Esophagus (tissue), 2 donors: ENCODE data around the gene SLC5A10. TPM values are rescaled to one million over a fixed set of nuclear protein-coding genes. Genes with fewer than 3 reads are reported as not detected.
"Not testable (repeated sequence)": the region's sequence is repeated elsewhere in the genome, so short reads cannot be mapped to it uniquely, and the experiment has no call there.

Experiments
- H3K27ac ChIP-seq, 2 donors: one replicate each; pipeline ENCODE4 v1.5.1; 2013; ENCODE audit warnings: low read depth in 2 of 2, mild to moderate bottlenecking in 2 of 2, inconsistent platforms in 1 of 2, low read length in 1 of 2, moderate library complexity in 1 of 2
- H3K27me3 ChIP-seq, 2 donors: one replicate each; pipeline ENCODE4 v1.6.1; 2013; ENCODE audit warnings: low read length in 2 of 2, control low read depth in 1 of 2, mild to moderate bottlenecking in 1 of 2; ENCODE audit not compliant: insufficient read depth in 2 of 2, control insufficient read depth in 1 of 2
- H3K36me3 ChIP-seq, 2 donors: one replicate each; pipeline ENCODE4 v1.6.1; 2013; ENCODE audit warnings: low read length in 1 of 2; ENCODE audit not compliant: control insufficient read depth in 2 of 2, insufficient read depth in 2 of 2
- H3K4me1 ChIP-seq, 2 donors: one replicate each; pipeline ENCODE4 v1.6.1; 2013; ENCODE audit warnings: low read length in 1 of 2; ENCODE audit not compliant: control insufficient read depth in 2 of 2, insufficient read depth in 2 of 2
- H3K4me3 ChIP-seq, 2 donors: one replicate each; pipeline ENCODE4 v1.5.1; 2013; ENCODE audit warnings: low read length in 2 of 2, mild to moderate bottlenecking in 2 of 2, low read depth in 1 of 2, moderate library complexity in 1 of 2
- H3K9me3 ChIP-seq, 2 donors: one replicate each; pipeline ENCODE4 v1.6.1; 2013; ENCODE audit warnings: mild to moderate bottlenecking in 2 of 2, low read depth in 1 of 2, low read length in 1 of 2, moderate library complexity in 1 of 2; ENCODE audit not compliant: control insufficient read depth in 2 of 2, insufficient read depth in 1 of 2
- WGBS, 2 donors: extraction: QIAGEN DNeasy Blood & Tissue Kit; methylation state at CpG; one replicate each; pipeline ENCODE4 v1.1.7; 2013; 5-methylcytosine and 5-hydroxymethylcytosine counted together
- polyA plus RNA-seq, 2 donors: library from polyadenylated mRNA; stranded (reverse); fragments of 200-250 nt; gene quantifications; one replicate each; pipeline ENCODE4 v1.2.3, GENCODE V29; 2013
- donor health status: healthy with polysubstance abuse.
- donor health status: Bipolar disorder and iron deficiency.

SLC5A10 gene
- polyA plus RNA-seq, 2 donors: 0.36 to 0.49 TPM

DNA sequence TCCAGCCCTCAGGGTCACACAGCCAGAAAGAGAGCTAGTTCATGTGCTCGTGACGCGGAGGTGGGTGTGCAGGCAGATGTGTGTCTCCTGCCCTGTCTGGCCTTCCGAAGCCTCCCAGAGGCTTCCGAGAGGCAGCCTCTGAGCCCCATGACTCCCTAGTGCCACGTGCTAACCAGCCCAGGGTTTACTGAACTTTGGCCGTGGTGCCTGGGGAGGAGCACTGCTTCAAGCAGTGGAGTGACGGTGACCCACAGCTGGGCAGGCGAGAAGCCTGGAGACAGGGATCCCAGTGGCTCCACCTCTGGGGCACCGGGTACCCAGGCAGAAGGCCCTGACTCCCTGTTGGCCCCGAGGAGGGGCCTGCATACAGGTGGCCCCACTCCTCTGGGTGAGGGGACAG is 76.7 kb downstream of the SLC5A10 start:
- H3K9me3 ChIP-seq, H3K27ac ChIP-seq, H3K36me3 ChIP-seq, H3K27me3 ChIP-seq, H3K4me1 ChIP-seq, H3K4me3 ChIP-seq: not testable (repeated sequence)
- WGBS, 2 donors: no CpG with 5 or more reads among the region's 11 CpGs

DNA sequence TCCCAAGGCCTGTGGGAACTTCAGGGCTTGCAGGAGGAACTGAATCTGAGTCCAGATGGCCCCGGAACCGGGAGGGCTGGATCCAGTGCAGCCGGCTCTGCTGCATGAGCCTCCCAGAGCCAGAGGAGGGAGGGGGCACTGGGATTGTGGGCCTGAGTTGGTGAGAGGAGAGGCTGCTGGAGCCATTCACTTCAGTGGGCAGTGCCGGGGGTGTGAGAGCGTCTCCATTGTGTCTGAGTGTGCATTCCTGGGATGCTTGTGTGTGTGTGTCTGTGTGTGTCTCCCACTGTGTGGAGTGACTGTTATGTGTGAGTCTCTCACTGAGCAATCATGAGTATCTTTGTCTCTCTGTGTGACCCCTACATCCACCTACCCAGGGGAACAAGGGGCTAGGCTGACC is 77.8 kb downstream of the SLC5A10 start:
- not testable (repeated sequence) for H3K4me3 ChIP-seq, H3K9me3 ChIP-seq, H3K27me3 ChIP-seq, H3K36me3 ChIP-seq, H3K4me1 ChIP-seq, H3K27ac ChIP-seq
- WGBS, 2 donors: 39% methylated on average over 2 of the region's 5 CpGs; no CpG with 5 or more reads in 1 of the 2 donors

- not testable (repeated sequence) for H3K4me3 ChIP-seq, H3K36me3 ChIP-seq, H3K4me1 ChIP-seq, H3K27ac ChIP-seq, H3K27me3 ChIP-seq, H3K9me3 ChIP-seq
- 90% methylated on average over 2 of the region's 5 CpGs; no CpG with 5 or more reads in 1 of the 2 donors for WGBS, 2 donors
Measured at GRCh38 chr17:19030771-19031449, 78.9 kb downstream of the SLC5A10 start.

- H3K27me3 ChIP-seq, H3K4me3 ChIP-seq, H3K4me1 ChIP-seq, H3K36me3 ChIP-seq, H3K9me3 ChIP-seq, H3K27ac ChIP-seq: not testable (repeated sequence)
- WGBS, 2 donors: no CpG with 5 or more reads among the region's 4 CpGs
Measured at GRCh38 chr17:19031729-19032128, 79.8 kb downstream of the SLC5A10 start.

DNA sequence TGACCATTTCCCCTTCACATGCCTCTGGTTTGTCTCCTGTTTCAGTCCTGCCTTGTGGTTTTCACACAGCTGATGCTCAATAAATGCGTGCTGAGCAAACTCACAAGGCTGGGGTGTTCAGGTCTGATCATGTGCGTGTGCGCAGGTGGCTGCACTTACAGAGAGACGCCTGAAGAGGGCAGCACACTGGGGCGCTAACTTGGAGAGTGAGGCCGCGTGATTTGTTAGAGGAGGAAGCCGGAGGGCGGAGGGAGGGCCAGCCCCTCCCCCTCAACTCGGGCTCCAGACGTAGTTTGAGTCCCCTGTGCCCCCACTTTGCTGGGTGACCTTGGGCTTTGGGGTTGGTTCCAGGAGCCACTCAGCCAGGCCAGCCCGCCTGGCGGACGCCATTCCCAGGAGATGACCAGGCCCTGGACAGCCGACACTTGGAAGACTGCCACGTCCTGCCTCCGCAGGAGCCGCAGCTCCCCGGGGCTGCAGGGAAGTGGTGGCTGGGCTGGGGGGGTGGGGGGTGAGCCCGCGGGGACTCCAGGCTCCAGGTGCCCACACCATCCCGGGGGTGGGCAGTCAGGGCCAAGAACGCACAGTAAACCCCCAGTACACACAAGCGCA is 80.5 kb downstream of the SLC5A10 start:
- not testable (repeated sequence) for H3K4me3 ChIP-seq, H3K4me1 ChIP-seq, H3K36me3 ChIP-seq, H3K27me3 ChIP-seq, H3K9me3 ChIP-seq, H3K27ac ChIP-seq
- WGBS, 2 donors: 16% methylated on average over 3 of the region's 24 CpGs; no CpG with 5 or more reads in 1 of the 2 donors

DNA sequence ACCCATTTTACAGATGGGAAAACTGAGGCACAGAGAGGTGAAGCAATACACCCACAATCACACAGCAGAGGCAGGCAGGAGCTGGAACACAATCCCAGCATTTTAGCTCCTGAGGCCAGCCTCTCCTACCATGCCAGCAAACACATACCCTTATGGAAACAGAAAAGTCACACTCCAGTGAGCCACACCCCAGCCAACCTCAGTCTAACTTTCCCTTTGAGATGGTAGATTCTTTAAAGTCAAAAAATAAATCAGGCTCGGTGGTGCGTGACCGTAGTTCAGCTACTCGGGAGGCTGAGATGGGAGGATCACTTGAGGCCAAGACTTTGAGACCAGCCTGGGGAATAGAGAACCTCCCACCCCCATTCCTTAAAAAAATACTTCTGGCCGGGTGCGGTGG is 84.2 kb downstream of the SLC5A10 start:
- H3K4me3 ChIP-seq, H3K4me1 ChIP-seq, H3K9me3 ChIP-seq, H3K27me3 ChIP-seq, H3K27ac ChIP-seq, H3K36me3 ChIP-seq: not testable (repeated sequence)
- no CpG with 5 or more reads among the region's 6 CpGs for WGBS, 2 donors

- not testable (repeated sequence) for H3K4me3 ChIP-seq, H3K4me1 ChIP-seq, H3K27ac ChIP-seq, H3K36me3 ChIP-seq, H3K9me3 ChIP-seq, H3K27me3 ChIP-seq
- 14% methylated on average over 1 of the region's 6 CpGs; no CpG with 5 or more reads in 1 of the 2 donors for WGBS, 2 donors
Measured at GRCh38 chr17:19037547-19037946, 85.6 kb downstream of the SLC5A10 start.

GRCh38 chr17:19038007-19038406 is 86.0 kb downstream of the SLC5A10 start:
- H3K36me3 ChIP-seq, H3K9me3 ChIP-seq, H3K27ac ChIP-seq, H3K4me3 ChIP-seq, H3K27me3 ChIP-seq, H3K4me1 ChIP-seq: not testable (repeated sequence)
- no CpG with 5 or more reads among the region's 17 CpGs for WGBS, 2 donors

GRCh38 chr17:19038730-19039129 is 86.8 kb downstream of the SLC5A10 start:
- WGBS, 2 donors: no CpG with 5 or more reads among the region's 12 CpGs

GRCh38 chr17:19040350-19040749 is 88.4 kb downstream of the SLC5A10 start:
- WGBS, 2 donors: no CpG with 5 or more reads among the region's 9 CpGs
- not testable (repeated sequence) for H3K27me3 ChIP-seq, H3K36me3 ChIP-seq, H3K27ac ChIP-seq, H3K4me3 ChIP-seq, H3K9me3 ChIP-seq, H3K4me1 ChIP-seq

More at GRCh38 chr17:19038730-19039129, 86.8 kb downstream of the SLC5A10 start:
- H3K36me3 ChIP-seq, H3K9me3 ChIP-seq, H3K4me3 ChIP-seq, H3K27me3 ChIP-seq, H3K27ac ChIP-seq, H3K4me1 ChIP-seq: not testable (repeated sequence)
